Measurements from ENCODE around the gene NFATC2. TPM values are rescaled to one million over a fixed set of nuclear protein-coding genes. Genes with fewer than 3 reads are reported as not detected.

The NFATC2 gene
- total and polyA plus RNA-seq, 2 of the 8 experiments (the other 6 are each of a cell fraction or from before 2014, with no cell fraction given) = 0.27 to 0.91 TPM

DNA sequence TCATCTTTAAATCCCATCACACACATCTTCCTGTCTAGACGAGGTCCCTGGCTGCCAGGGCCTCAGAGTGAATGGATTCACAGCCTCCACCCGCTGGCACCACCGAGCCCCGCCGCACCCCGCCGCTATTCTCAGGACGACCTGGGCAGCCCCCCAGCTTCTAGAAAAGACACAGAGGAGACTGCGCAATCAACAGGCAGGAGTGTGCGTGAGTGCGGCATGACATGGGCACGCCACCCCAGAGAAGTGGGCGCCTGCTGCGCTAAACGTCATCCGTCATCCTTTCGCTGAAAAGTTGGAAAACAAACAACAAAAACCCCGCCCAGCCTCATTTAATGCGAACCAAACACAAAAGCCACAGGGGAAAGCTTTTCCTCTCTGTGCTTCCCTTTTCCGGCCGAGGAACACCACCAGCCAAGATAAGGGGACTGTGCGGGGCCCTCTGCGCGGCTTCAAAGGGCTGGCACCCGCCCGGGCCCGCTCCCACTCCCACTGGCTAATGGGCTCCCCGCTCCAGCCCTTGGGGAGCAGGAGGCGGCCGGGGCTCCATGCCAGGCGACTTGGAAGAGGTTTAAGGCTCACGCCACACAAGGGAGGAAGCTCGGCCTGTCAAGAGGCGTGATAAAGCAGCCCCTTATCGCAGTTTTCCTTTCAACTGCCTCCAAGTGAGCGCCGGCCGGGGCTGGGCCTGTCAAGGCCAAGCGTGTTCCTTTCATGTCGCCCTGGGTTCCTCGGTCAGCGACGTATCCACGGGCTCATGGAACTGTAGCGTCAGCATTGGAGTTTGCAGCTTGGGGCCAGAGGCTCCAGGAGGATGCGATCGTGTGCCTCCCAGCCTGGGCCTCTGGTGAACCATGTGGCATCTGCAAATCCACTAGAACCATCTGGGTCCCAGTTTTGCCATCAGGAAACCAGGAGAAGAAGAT, 50.1 kb downstream of the NFATC2 start (continued):
- TF ChIP-seq, protein P1, sequence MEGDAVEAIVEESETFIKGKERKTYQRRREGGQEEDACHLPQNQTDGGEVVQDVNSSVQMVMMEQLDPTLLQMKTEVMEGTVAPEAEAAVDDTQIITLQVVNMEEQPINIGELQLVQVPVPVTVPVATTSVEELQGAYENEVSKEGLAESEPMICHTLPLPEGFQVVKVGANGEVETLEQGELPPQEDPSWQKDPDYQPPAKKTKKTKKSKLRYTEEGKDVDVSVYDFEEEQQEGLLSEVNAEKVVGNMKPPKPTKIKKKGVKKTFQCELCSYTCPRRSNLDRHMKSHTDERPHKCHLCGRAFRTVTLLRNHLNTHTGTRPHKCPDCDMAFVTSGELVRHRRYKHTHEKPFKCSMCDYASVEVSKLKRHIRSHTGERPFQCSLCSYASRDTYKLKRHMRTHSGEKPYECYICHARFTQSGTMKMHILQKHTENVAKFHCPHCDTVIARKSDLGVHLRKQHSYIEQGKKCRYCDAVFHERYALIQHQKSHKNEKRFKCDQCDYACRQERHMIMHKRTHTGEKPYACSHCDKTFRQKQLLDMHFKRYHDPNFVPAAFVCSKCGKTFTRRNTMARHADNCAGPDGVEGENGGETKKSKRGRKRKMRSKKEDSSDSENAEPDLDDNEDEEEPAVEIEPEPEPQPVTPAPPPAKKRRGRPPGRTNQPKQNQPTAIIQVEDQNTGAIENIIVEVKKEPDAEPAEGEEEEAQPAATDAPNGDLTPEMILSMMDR (IDR thresholded peaks at IDR 0.05; ENCODE audit: control extremely low read depth in 1 of 3, insufficient read depth in 1 of 3, low read depth in 1 of 3, low read length in 3 of 3) = no peak
- TF ChIP-seq NANOG (IDR thresholded peaks at IDR 0.05; ENCODE audit: insufficient read depth, low read depth, low read length, poor library complexity, severe bottlenecking) (no peak), CHD2 (IDR thresholded peaks at IDR 0.05; ENCODE audit: low read length) (no peak), POLR2AphosphoS5 (IDR thresholded peaks at IDR 0.05; ENCODE audit: low read depth, low read length) (no peak), EP300 (IDR thresholded peaks at IDR 0.05; ENCODE audit: borderline replicate concordance in 1 of 2, low read depth in 2 of 2, low read length in 2 of 2) (no peak)
- TF ChIP-seq, protein P2, sequence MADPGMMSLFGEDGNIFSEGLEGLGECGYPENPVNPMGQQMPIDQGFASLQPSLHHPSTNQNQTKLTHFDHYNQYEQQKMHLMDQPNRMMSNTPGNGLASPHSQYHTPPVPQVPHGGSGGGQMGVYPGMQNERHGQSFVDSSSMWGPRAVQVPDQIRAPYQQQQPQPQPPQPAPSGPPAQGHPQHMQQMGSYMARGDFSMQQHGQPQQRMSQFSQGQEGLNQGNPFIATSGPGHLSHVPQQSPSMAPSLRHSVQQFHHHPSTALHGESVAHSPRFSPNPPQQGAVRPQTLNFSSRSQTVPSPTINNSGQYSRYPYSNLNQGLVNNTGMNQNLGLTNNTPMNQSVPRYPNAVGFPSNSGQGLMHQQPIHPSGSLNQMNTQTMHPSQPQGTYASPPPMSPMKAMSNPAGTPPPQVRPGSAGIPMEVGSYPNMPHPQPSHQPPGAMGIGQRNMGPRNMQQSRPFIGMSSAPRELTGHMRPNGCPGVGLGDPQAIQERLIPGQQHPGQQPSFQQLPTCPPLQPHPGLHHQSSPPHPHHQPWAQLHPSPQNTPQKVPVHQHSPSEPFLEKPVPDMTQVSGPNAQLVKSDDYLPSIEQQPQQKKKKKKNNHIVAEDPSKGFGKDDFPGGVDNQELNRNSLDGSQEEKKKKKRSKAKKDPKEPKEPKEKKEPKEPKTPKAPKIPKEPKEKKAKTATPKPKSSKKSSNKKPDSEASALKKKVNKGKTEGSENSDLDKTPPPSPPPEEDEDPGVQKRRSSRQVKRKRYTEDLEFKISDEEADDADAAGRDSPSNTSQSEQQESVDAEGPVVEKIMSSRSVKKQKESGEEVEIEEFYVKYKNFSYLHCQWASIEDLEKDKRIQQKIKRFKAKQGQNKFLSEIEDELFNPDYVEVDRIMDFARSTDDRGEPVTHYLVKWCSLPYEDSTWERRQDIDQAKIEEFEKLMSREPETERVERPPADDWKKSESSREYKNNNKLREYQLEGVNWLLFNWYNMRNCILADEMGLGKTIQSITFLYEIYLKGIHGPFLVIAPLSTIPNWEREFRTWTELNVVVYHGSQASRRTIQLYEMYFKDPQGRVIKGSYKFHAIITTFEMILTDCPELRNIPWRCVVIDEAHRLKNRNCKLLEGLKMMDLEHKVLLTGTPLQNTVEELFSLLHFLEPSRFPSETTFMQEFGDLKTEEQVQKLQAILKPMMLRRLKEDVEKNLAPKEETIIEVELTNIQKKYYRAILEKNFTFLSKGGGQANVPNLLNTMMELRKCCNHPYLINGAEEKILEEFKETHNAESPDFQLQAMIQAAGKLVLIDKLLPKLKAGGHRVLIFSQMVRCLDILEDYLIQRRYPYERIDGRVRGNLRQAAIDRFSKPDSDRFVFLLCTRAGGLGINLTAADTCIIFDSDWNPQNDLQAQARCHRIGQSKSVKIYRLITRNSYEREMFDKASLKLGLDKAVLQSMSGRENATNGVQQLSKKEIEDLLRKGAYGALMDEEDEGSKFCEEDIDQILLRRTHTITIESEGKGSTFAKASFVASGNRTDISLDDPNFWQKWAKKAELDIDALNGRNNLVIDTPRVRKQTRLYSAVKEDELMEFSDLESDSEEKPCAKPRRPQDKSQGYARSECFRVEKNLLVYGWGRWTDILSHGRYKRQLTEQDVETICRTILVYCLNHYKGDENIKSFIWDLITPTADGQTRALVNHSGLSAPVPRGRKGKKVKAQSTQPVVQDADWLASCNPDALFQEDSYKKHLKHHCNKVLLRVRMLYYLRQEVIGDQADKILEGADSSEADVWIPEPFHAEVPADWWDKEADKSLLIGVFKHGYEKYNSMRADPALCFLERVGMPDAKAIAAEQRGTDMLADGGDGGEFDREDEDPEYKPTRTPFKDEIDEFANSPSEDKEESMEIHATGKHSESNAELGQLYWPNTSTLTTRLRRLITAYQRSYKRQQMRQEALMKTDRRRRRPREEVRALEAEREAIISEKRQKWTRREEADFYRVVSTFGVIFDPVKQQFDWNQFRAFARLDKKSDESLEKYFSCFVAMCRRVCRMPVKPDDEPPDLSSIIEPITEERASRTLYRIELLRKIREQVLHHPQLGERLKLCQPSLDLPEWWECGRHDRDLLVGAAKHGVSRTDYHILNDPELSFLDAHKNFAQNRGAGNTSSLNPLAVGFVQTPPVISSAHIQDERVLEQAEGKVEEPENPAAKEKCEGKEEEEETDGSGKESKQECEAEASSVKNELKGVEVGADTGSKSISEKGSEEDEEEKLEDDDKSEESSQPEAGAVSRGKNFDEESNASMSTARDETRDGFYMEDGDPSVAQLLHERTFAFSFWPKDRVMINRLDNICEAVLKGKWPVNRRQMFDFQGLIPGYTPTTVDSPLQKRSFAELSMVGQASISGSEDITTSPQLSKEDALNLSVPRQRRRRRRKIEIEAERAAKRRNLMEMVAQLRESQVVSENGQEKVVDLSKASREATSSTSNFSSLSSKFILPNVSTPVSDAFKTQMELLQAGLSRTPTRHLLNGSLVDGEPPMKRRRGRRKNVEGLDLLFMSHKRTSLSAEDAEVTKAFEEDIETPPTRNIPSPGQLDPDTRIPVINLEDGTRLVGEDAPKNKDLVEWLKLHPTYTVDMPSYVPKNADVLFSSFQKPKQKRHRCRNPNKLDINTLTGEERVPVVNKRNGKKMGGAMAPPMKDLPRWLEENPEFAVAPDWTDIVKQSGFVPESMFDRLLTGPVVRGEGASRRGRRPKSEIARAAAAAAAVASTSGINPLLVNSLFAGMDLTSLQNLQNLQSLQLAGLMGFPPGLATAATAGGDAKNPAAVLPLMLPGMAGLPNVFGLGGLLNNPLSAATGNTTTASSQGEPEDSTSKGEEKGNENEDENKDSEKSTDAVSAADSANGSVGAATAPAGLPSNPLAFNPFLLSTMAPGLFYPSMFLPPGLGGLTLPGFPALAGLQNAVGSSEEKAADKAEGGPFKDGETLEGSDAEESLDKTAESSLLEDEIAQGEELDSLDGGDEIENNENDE (IDR thresholded peaks at IDR 0.05; ENCODE audit: insufficient replicate concordance, low read length) = no peak
